ENCODE data around the gene ZDHHC18. TPM values are rescaled to one million over a fixed set of nuclear protein-coding genes. Genes with fewer than 3 reads are reported as not detected.

ZDHHC18 gene
- total and polyA plus RNA-seq, 2 of the 8 experiments (the other 6 are each of a cell fraction or from before 2014, with no cell fraction given) = 29.7 to 49.8 TPM

- no peak for TF ChIP-seq POLR2A (IDR thresholded peaks at IDR 0.05; ENCODE audit: control extremely low read depth in 1 of 2, low read depth in 2 of 2, low read length in 2 of 2)
- peak; percentile 51; the same call in 1 of the 2 replicates for TF ChIP-seq BACH1 (IDR thresholded peaks at IDR 0.05; ENCODE audit: low read length)
- 0 out of 2 replicates have a peak, but pooled peaks have one; percentile 43 for TF ChIP-seq CREB1 (IDR thresholded peaks at IDR 0.05)
- 0 out of 2 replicates have a peak, but pooled peaks have one; percentile 37 for TF ChIP-seq TCF12 (IDR thresholded peaks at IDR 0.05; ENCODE audit: low read depth, low read length)
- TF ChIP-seq CTCF (IDR thresholded peaks at IDR 0.05; ENCODE audit: control extremely low read depth in 1 of 3, insufficient read depth in 1 of 3, low read depth in 1 of 3, low read length in 3 of 3) = peak; percentile 71 to 83 (median 80)
- TF ChIP-seq CHD7 (IDR thresholded peaks at IDR 0.05; ENCODE audit: insufficient replicate concordance, low read length) = no peak
- peak; percentile 44 for TF ChIP-seq MAX (IDR thresholded peaks at IDR 0.05)
These were observed 36.5 kb downstream of the ZDHHC18 start, which contains the start of gene SFN (continued) for GRCh38 chr1:26862781-26863684.

Measured in H1 (cell line).